Epithelial cell of proximal tubule (primary cell): ENCODE measurements around the gene TRAPPC4. TPM values are rescaled to one million over a fixed set of nuclear protein-coding genes. Genes with fewer than 3 reads are reported as not detected.
"Not testable (repeated sequence)": the region's sequence is repeated elsewhere in the genome, so short reads cannot be mapped to it uniquely, and the experiment has no call there.

Experiments used
- DNase-seq: peaks from one replicate; pipeline ENCODE4 v3.0.0-alpha.2; 2011; ENCODE audit warnings: low read depth
- H3K4me3 ChIP-seq: 2 replicates; pipeline ENCODE4 v1.5.1; 2011; ENCODE audit warnings: low read depth, mild to moderate bottlenecking, low read length
- CTCF ChIP-seq: conservative IDR thresholded peaks from 2 replicates; pipeline ENCODE4 v1.5.1; 2012; ENCODE audit warnings: low read depth, mild to moderate bottlenecking, low read length
- total RNA-seq: library from RNA; depleted of rRNA; stranded (reverse); fragments of >200 nt; gene quantifications from 2 replicates; pipeline ENCODE4 v1.2.3, GENCODE V29; 2015

Gene TRAPPC4, protein sequence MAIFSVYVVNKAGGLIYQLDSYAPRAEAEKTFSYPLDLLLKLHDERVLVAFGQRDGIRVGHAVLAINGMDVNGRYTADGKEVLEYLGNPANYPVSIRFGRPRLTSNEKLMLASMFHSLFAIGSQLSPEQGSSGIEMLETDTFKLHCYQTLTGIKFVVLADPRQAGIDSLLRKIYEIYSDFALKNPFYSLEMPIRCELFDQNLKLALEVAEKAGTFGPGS
- 116 and 155 TPM in 2 replicates for total RNA-seq

GRCh38 chr11:119018074-119018938 lies at the start of gene TRAPPC4, which contains the start of gene RPS25:
Gene TRAPPC4, plus strand, starts transcription at chr11:119018766. Its CDS starts 30 bp downstream, at chr11:119018796.
Gene RPS25, minus strand, starts transcription at chr11:119018343. Its CDS starts 59 bp downstream, at chr11:119018284.
- peak; percentile 75 for DNase-seq
- peak within 1 kb of the TSS; percentile 88 for H3K4me3 ChIP-seq
- TF ChIP-seq CTCF, result no peak

DNA sequence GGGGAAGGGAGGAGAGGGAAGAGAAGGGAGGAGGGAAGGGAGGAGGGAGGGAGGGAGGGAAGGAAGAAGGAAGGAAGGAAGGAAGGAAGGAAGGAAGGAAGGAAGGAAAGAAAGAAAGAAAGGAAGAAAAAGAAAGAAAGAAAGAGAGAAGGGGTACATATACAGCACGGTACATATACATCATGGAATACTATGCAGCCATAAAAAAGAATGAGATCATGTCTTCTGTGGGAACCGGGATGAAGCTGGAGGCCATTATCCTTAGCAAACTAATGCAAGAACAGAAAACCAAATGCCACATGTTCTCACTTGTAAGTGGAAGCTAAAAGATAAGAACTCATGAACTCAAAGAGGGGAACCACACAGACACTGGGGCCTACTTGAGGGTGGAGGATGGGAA lies 49.1 kb upstream of the TRAPPC4 start:
- H3K4me3 ChIP-seq, DNase-seq: not testable (repeated sequence)

- TF ChIP-seq CTCF, result no peak
- no peak within 1 kb of the TSS for H3K4me3 ChIP-seq
- DNase-seq, result no peak
These were observed 46.9 kb upstream of the TRAPPC4 start, which contains the start of gene FOXR1 for GRCh38 chr11:118971646-118972045. Gene FOXR1, plus strand, starts transcription at chr11:118971761. Its CDS starts 171 bp downstream, at chr11:118971932.

DNA sequence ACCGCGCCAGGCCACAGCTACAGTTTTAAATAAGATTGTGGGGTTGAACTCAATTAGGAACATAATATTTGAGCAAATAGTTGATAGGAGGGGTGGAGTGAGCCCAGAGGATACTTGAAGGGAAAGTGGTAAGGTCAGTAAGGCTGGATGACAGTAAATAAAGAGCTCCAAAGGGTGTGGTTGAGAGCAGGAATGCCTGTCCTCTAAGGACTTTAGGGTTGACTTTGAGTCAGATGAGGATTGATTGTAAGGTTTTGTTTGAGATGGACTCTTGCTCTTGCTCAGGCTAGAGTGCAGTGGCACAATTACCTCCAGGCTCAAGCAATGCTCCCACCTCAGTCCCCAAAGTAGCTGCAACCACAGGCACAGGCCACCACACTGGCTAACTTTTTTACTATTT lies 44.6 kb upstream of the TRAPPC4 start:
- no peak overlapping the region for H3K4me3 ChIP-seq
- TF ChIP-seq CTCF, result no peak
- DNase-seq, result no peak

GRCh38 chr11:118975771-118976709 lies 42.5 kb upstream of the TRAPPC4 start:
- H3K4me3 ChIP-seq, result no peak overlapping the region
- no peak for TF ChIP-seq CTCF
- DNase-seq, result no peak

DNA sequence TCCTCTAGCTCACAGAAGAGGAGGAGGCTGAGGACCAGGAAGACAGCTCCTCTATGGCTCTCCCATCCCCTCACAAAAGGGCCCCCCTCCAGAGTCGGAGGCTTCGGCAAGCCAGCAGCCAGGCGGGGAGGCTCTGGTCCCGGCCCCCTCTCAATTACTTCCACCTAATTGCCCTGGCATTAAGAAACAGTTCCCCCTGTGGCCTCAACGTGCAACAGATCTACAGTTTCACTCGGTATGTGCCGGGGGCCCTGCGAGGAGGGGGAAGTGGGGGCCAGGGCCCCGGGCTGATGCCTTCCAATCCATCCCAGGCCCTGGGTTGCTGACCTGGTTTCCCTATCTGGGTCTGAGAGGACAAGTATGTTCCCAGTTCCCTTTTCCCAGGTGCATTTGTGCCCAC lies 39.1 kb upstream of the TRAPPC4 start:
- no peak for DNase-seq
- no peak overlapping the region for H3K4me3 ChIP-seq
- TF ChIP-seq CTCF, result no peak
